RWPE2 (cell line): ENCODE results near the gene ARFGEF3.
"Not testable (repeated sequence)": the region's sequence is repeated elsewhere in the genome, so short reads cannot be mapped to it uniquely, and the experiment has no call there.

ENCODE experiments used
- ATAC-seq: fragments of 200-7000 bp; cut with Tn5 transposase; 3 replicates; pipeline ENCODE4 v1.9.1; 2021; ENCODE audit warnings: low read depth
- DNase-seq: peaks from one replicate; pipeline ENCODE4 v3.0.0-alpha.2; 2020; ENCODE audit warnings: low spot score
- H3K27ac ChIP-seq: fragments of 450-650 bp; 2 replicates; pipeline ENCODE4 v1.5.1; 2017; ENCODE audit warnings: mild to moderate bottlenecking; ENCODE audit not compliant: poor library complexity, severe bottlenecking
- H3K27me3 ChIP-seq: fragments of 250-450 bp; sonication (Bioruptor Pico); 2 replicates; pipeline ENCODE4 v1.5.1; 2021; ENCODE audit warnings: mild to moderate bottlenecking, moderate library complexity; ENCODE audit not compliant: insufficient read depth, poor library complexity, severe bottlenecking
- H3K36me3 ChIP-seq: fragments of 250-450 bp; sonication (Bioruptor Pico); 2 replicates; pipeline ENCODE4 v1.5.1; 2020; ENCODE audit warnings: low read depth, mild to moderate bottlenecking, moderate library complexity
- H3K4me1 ChIP-seq: fragments of 250-450 bp; sonication (Bioruptor Pico); 2 replicates; pipeline ENCODE4 v1.5.1; 2021; ENCODE audit warnings: mild to moderate bottlenecking, moderate library complexity; ENCODE audit not compliant: insufficient read depth, poor library complexity, severe bottlenecking
- H3K4me3 ChIP-seq: fragments of 250-450 bp; sonication (Bioruptor Pico); 2 replicates; pipeline ENCODE4 v1.5.1; 2021; ENCODE audit warnings: mild to moderate bottlenecking, moderate library complexity; ENCODE audit not compliant: severe bottlenecking
- H3K9me3 ChIP-seq: fragments of 250-450 bp; sonication (Bioruptor Pico); 2 replicates; pipeline ENCODE4 v1.5.1; 2021; ENCODE audit warnings: mild to moderate bottlenecking, moderate library complexity; ENCODE audit not compliant: severe bottlenecking
- TF ChIP-seq, protein P1 (sequence below): fragments of 450-650 bp; IDR thresholded peaks from one replicate; pipeline ENCODE4 v1.5.1; 2017; ENCODE audit warnings: mild to moderate bottlenecking, moderate library complexity; ENCODE audit not compliant: poor library complexity, severe bottlenecking

Gene ARFGEF3

GRCh38 chr6:138357928-138358327, 196.2 kb downstream of the ARFGEF3 start:
- no peak overlapping the region for H3K4me3 ChIP-seq
- H3K9me3 ChIP-seq, result no peaks in the 10 kb centered on the region
- no peaks in the 10 kb centered on the region for H3K4me1 ChIP-seq
- no peak overlapping the region for H3K27ac ChIP-seq
- no peak for ATAC-seq
- DNase-seq, result no peak
- no peaks in the 10 kb centered on the region for H3K36me3 ChIP-seq
- TF ChIP-seq, protein P1, sequence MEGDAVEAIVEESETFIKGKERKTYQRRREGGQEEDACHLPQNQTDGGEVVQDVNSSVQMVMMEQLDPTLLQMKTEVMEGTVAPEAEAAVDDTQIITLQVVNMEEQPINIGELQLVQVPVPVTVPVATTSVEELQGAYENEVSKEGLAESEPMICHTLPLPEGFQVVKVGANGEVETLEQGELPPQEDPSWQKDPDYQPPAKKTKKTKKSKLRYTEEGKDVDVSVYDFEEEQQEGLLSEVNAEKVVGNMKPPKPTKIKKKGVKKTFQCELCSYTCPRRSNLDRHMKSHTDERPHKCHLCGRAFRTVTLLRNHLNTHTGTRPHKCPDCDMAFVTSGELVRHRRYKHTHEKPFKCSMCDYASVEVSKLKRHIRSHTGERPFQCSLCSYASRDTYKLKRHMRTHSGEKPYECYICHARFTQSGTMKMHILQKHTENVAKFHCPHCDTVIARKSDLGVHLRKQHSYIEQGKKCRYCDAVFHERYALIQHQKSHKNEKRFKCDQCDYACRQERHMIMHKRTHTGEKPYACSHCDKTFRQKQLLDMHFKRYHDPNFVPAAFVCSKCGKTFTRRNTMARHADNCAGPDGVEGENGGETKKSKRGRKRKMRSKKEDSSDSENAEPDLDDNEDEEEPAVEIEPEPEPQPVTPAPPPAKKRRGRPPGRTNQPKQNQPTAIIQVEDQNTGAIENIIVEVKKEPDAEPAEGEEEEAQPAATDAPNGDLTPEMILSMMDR, result no peak
- no peaks in the 10 kb centered on the region for H3K27me3 ChIP-seq

GRCh38 chr6:138368684-138369083, 206.9 kb downstream of the ARFGEF3 start:
- not testable (repeated sequence) for DNase-seq, ATAC-seq, H3K27ac ChIP-seq, H3K9me3 ChIP-seq, H3K27me3 ChIP-seq, H3K4me3 ChIP-seq, H3K36me3 ChIP-seq, H3K4me1 ChIP-seq

- TF ChIP-seq, protein P1, result no peak
- Histone ChIP-seq H3K27me3 (no peaks in the 10 kb centered on the region), H3K27ac (no peak overlapping the region), H3K4me1 (peaks cover 5% of the 10 kb centered on the region), H3K4me3 (no peak overlapping the region), H3K36me3 (no peaks in the 10 kb centered on the region), H3K9me3 (no peaks in the 10 kb centered on the region)
- ATAC-seq (no peak), DNase-seq (no peak)
Measured at GRCh38 chr6:138370631-138371451, 209.1 kb downstream of the ARFGEF3 start.

DNA sequence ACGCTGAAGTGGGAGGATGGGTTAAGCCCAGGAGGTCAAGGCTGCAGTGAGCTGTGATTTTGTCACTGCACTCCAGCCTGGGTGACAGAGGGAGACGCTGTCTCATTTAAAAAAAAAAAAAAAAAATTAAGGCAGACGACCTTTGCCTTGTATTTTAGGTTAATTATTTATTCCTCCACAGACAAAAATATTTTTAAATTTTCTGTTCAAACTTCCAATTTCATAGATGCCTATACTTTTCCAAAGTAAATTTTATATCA, 209.6 kb downstream of the ARFGEF3 start:
- H3K27ac ChIP-seq, result no peak overlapping the region
- TF ChIP-seq, protein P1, result no peak
- DNase-seq, result no peak
- no peaks in the 10 kb centered on the region for H3K9me3 ChIP-seq
- H3K4me1 ChIP-seq, result peaks cover 5% of the 10 kb centered on the region
- no peak for ATAC-seq
- no peak overlapping the region for H3K4me3 ChIP-seq
- H3K27me3 ChIP-seq, result no peaks in the 10 kb centered on the region
- H3K36me3 ChIP-seq, result no peaks in the 10 kb centered on the region

DNA sequence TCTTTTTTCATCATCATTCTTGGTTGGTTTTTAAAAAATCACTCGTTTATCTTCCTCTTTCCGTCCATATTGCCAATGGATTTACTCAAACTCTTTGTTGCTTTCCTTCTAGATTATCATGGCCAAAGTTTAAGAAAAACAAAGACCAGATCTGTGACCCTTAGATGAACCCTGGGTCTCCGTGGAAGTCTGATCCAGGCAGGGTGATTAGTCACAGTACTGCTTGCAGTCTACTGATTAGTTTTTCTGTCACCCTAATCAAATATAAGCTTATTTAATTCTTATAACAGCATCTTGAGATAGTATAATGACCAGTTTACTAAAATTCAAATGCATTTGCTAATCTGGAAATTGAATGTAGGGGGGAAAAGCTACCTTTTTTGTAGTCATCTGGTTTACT, 210.0 kb downstream of the ARFGEF3 start:
- Histone ChIP-seq H3K27ac (no peak overlapping the region), H3K36me3 (no peaks in the 10 kb centered on the region), H3K9me3 (no peaks in the 10 kb centered on the region), H3K4me1 (peaks cover 5% of the 10 kb centered on the region), H3K27me3 (no peaks in the 10 kb centered on the region), H3K4me3 (no peak overlapping the region)
- no peak for ATAC-seq
- TF ChIP-seq, protein P1, result no peak
- no peak for DNase-seq
